PFSK-1 (cell line): Measurements from ENCODE around the gene AQP7.

Experiments
- FOXP2 ChIP-seq: optimal IDR thresholded peaks from 2 replicates; pipeline ENCODE3; 2011; ENCODE audit warnings: borderline replicate concordance, control low read depth, inconsistent platforms; ENCODE audit not compliant: insufficient read depth; ENCODE audit errors: extremely low read length, extremely low read depth
- POLR2AphosphoS5 ChIP-seq: IDR thresholded peaks from 2 replicates; pipeline ENCODE4 v1.6.1; 2012; ENCODE audit warnings: low read depth, mild to moderate bottlenecking, control low read depth, low read length, moderate library complexity
- SIN3A ChIP-seq: IDR thresholded peaks from 2 replicates; pipeline ENCODE4 v1.6.1; 2012; ENCODE audit warnings: mild to moderate bottlenecking, low read length, moderate library complexity, borderline replicate concordance; ENCODE audit not compliant: insufficient read depth
- TAF1 ChIP-seq: IDR thresholded peaks from 2 replicates; pipeline ENCODE4 v1.6.1; 2012; ENCODE audit warnings: low read length, control low read depth, borderline replicate concordance; ENCODE audit not compliant: insufficient read depth
- TF ChIP-seq, protein P1 (sequence below), 2 experiments: IDR thresholded peaks; 2 replicates each; pipeline versions ENCODE4 v1.6.1 to v1.8.0; 2011 to 2012; ENCODE audit warnings: low read depth in 2 of 2, low read length in 2 of 2, control low read depth in 1 of 2, inconsistent platforms in 1 of 2, mild to moderate bottlenecking in 1 of 2, moderate library complexity in 1 of 2; ENCODE audit not compliant: insufficient read depth in 1 of 2

The AQP7 gene

DNA sequence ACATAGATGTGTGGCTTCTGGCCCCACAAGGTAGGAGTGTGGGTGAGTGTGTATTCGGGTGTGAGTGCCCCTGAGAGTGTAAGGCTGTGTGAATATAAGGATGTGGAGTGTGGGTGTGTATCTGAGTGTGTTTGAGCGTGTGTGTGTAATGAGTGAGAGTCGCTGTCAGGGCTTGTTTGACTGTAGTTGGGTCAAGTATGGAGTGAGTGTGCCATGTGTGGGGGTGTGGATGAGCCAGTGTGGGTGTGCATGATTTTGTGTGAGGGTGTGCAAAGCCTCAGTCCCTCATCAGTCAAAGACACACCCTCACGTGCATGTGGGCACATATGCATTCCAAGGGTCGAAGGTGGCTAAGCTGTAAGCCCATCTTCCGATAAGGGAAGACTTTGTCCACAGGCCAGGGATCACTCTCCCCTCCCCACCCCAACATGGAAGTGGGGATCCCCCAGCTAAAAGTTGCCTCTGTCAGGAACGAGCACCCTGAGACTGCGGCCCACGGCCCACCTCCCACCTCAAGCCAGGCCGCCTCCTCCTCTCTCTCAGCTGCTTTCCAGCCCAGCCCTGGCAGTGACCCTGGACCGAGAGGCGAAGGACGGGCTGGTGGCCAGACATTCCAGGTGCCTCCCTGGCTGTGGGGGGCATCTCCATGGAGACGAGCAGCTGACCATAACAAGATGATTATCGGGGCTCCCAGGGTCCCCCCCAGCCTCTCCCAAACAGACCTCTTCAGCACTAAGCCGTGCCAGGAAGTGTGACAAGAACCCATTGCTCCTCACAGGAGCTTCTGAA is 32.1 kb upstream of the AQP7 start:
- TF ChIP-seq TAF1 (no peak), FOXP2 (no peak), SIN3A (no peak), POLR2AphosphoS5 (no peak)
- TF ChIP-seq, protein P1, sequence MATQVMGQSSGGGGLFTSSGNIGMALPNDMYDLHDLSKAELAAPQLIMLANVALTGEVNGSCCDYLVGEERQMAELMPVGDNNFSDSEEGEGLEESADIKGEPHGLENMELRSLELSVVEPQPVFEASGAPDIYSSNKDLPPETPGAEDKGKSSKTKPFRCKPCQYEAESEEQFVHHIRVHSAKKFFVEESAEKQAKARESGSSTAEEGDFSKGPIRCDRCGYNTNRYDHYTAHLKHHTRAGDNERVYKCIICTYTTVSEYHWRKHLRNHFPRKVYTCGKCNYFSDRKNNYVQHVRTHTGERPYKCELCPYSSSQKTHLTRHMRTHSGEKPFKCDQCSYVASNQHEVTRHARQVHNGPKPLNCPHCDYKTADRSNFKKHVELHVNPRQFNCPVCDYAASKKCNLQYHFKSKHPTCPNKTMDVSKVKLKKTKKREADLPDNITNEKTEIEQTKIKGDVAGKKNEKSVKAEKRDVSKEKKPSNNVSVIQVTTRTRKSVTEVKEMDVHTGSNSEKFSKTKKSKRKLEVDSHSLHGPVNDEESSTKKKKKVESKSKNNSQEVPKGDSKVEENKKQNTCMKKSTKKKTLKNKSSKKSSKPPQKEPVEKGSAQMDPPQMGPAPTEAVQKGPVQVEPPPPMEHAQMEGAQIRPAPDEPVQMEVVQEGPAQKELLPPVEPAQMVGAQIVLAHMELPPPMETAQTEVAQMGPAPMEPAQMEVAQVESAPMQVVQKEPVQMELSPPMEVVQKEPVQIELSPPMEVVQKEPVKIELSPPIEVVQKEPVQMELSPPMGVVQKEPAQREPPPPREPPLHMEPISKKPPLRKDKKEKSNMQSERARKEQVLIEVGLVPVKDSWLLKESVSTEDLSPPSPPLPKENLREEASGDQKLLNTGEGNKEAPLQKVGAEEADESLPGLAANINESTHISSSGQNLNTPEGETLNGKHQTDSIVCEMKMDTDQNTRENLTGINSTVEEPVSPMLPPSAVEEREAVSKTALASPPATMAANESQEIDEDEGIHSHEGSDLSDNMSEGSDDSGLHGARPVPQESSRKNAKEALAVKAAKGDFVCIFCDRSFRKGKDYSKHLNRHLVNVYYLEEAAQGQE (IDR thresholded peaks at IDR 0.05; ENCODE audit: insufficient read depth in 1 of 2, low read depth in 2 of 2, low read length in 2 of 2): no peak

GRCh38 chr9:33433871-33434270 is 31.5 kb upstream of the AQP7 start:
- no peak for TF ChIP-seq TAF1
- TF ChIP-seq FOXP2: no peak
- TF ChIP-seq SIN3A: no peak
- TF ChIP-seq, protein P1 (IDR thresholded peaks at IDR 0.05; ENCODE audit: insufficient read depth in 1 of 2, low read depth in 2 of 2, low read length in 2 of 2): no peak
- no peak for TF ChIP-seq POLR2AphosphoS5

GRCh38 chr9:33431420-33431819 is 29.1 kb upstream of the AQP7 start:
- no peak for TF ChIP-seq SIN3A
- TF ChIP-seq POLR2AphosphoS5: no peak
- TF ChIP-seq, protein P1 (IDR thresholded peaks at IDR 0.05; ENCODE audit: insufficient read depth in 1 of 2, low read depth in 2 of 2, low read length in 2 of 2): no peak
- TF ChIP-seq FOXP2: no peak
- TF ChIP-seq TAF1: no peak

- TF ChIP-seq, protein P1 (IDR thresholded peaks at IDR 0.05; ENCODE audit: insufficient read depth in 1 of 2, low read depth in 2 of 2, low read length in 2 of 2): no peak
- TF ChIP-seq TAF1 (no peak), POLR2AphosphoS5 (no peak), SIN3A (no peak), FOXP2 (no peak)
These were observed 28.6 kb upstream of the AQP7 start for GRCh38 chr9:33430942-33431341.
